Femur (tissue), 1 donor: ENCODE results near the gene SART3.

ENCODE experiments used
- DNase-seq: peaks from one replicate; pipeline ENCODE4 v3.0.0-alpha.2; 2017

SART3 gene

GRCh38 chr12:108560752-108561719 lies at the start of gene SART3:
SART3 (minus strand) TSS chr12:108561173; CDS start chr12:108561154, 19 bp downstream.
- peak; percentile 89 for DNase-seq

GRCh38 chr12:108610336-108610815 lies 49.4 kb upstream of the SART3 start:
- DNase-seq, result no peak

GRCh38 chr12:108609537-108610335 lies 48.8 kb upstream of the SART3 start:
- peak; percentile 96 for DNase-seq

GRCh38 chr12:108608616-108609015 lies 47.6 kb upstream of the SART3 start:
- DNase-seq, result no peak

- DNase-seq, result no peak
Observed at GRCh38 chr12:108607981-108608600, 47.1 kb upstream of the SART3 start.

- no peak for DNase-seq
Observed at GRCh38 chr12:108606492-108606891, 45.5 kb upstream of the SART3 start.

- DNase-seq, result no peak
Observed at GRCh38 chr12:108605690-108606406, 44.9 kb upstream of the SART3 start.

GRCh38 chr12:108605000-108605689 lies 44.2 kb upstream of the SART3 start:
- DNase-seq, result no peak

- no peak for DNase-seq
Observed at GRCh38 chr12:108604208-108604941, 43.4 kb upstream of the SART3 start.

GRCh38 chr12:108603743-108604142 lies 42.8 kb upstream of the SART3 start:
- no peak for DNase-seq

GRCh38 chr12:108602976-108603704 lies 42.2 kb upstream of the SART3 start:
- DNase-seq, result peak; percentile 71

GRCh38 chr12:108602209-108602705 lies 41.3 kb upstream of the SART3 start:
- DNase-seq, result no peak

- no peak for DNase-seq
Observed at GRCh38 chr12:108600702-108601007, 39.7 kb upstream of the SART3 start.

GRCh38 chr12:108599948-108600701 lies 39.2 kb upstream of the SART3 start:
- DNase-seq, result no peak

- no peak for DNase-seq
Observed at GRCh38 chr12:108599541-108599940, 38.6 kb upstream of the SART3 start.

GRCh38 chr12:108598553-108599250 lies 37.7 kb upstream of the SART3 start:
- no peak for DNase-seq

GRCh38 chr12:108597559-108598471 lies 36.8 kb upstream of the SART3 start, which contains the start of gene TMEM119:
TMEM119 (minus strand) TSS chr12:108598084; CDS start chr12:108592383, 5,701 bp downstream.
- DNase-seq, result peak; percentile 80
